ENCODE results near the gene DYNC2I2. TPM values are rescaled to one million over a fixed set of nuclear protein-coding genes. Genes with fewer than 3 reads are reported as not detected.

Gene DYNC2I2
- total RNA-seq, 1 experiment from 2014 or later = 71.1 TPM

- TF ChIP-seq ZNF396 (CRISPR knock-in tag; IDR thresholded peaks at IDR 0.05; ENCODE audit: borderline replicate concordance) (no peak), MYBL2 (CRISPR knock-in tag; IDR thresholded peaks at IDR 0.05) (peak; percentile 45; the same call in 1 of the 2 replicates), ATF3 (CRISPR knock-in tag; conservative IDR thresholded peaks at IDR 0.05) (no peak), NFE2L1 (CRISPR knock-in tag; IDR thresholded peaks at IDR 0.05) (no peak), ZNF416 (CRISPR knock-in tag; IDR thresholded peaks at IDR 0.05) (no peak; the same call in 1 of the 2 replicates), TEAD4 (CRISPR knock-in tag; IDR thresholded peaks at IDR 0.05) (no peak), ZNF138 (CRISPR knock-in tag; conservative IDR thresholded peaks at IDR 0.05) (no peak), PREB (CRISPR knock-in tag; IDR thresholded peaks at IDR 0.05; ENCODE audit: borderline replicate concordance) (no peak), NR3C1 (CRISPR knock-in tag; conservative IDR thresholded peaks at IDR 0.05; ENCODE audit: low read depth) (no peak), ZNF532 (CRISPR knock-in tag; IDR thresholded peaks at IDR 0.05; ENCODE audit: borderline replicate concordance) (no peak), ATF1 (CRISPR knock-in tag; IDR thresholded peaks at IDR 0.05) (no peak), JAZF1 (CRISPR knock-in tag; IDR thresholded peaks at IDR 0.05) (no peak), HMGXB4 (CRISPR knock-in tag; IDR thresholded peaks at IDR 0.05) (peak; percentile 72; the same call in 1 of the 2 replicates), SP1 (CRISPR knock-in tag; conservative IDR thresholded peaks at IDR 0.05) (peak; percentile 89), GTF2I (CRISPR knock-in tag; conservative IDR thresholded peaks at IDR 0.05) (no peak), ATF2 (CRISPR knock-in tag; IDR thresholded peaks at IDR 0.05; ENCODE audit: borderline replicate concordance, low read depth) (no peak), IRF2 (CRISPR knock-in tag; IDR thresholded peaks at IDR 0.05; ENCODE audit: borderline replicate concordance, low read depth) (no peak), FOXP1 (CRISPR knock-in tag; IDR thresholded peaks at IDR 0.05; ENCODE audit: borderline replicate concordance) (no peak; the same call in 1 of the 2 replicates), AFF4 (CRISPR knock-in tag; IDR thresholded peaks at IDR 0.05; ENCODE audit: borderline replicate concordance) (no peak), FOXP4 (CRISPR knock-in tag; IDR thresholded peaks at IDR 0.05) (peak; percentile 9; the same call in 1 of the 2 replicates), ELF4 (CRISPR knock-in tag; IDR thresholded peaks at IDR 0.05; ENCODE audit: low read depth) (no peak), NR1H2 (CRISPR knock-in tag; IDR thresholded peaks at IDR 0.05) (no peak), SMAD4 (CRISPR knock-in tag; IDR thresholded peaks at IDR 0.05) (no peak), PRRX2 (CRISPR knock-in tag; IDR thresholded peaks at IDR 0.05) (no peak; the same call in 1 of the 2 replicates)
These were observed 32.0 kb upstream of the DYNC2I2 start, which contains the start of gene SET (continued) for GRCh38 chr9:128688501-128689292.

Data from WTC11 (cell line).